HG03025 (cell line): Measurements from ENCODE around the gene ARHGAP24.

ENCODE experiments used
- ATAC-seq: cut with Tn5 transposase; IDR thresholded peaks from one replicate; pipeline ENCODE4 v1.9.1; 2021; ENCODE audit warnings: mild to moderate bottlenecking, moderate library complexity; ENCODE audit not compliant: unreplicated experiment, low FRiP score

Gene ARHGAP24

DNA sequence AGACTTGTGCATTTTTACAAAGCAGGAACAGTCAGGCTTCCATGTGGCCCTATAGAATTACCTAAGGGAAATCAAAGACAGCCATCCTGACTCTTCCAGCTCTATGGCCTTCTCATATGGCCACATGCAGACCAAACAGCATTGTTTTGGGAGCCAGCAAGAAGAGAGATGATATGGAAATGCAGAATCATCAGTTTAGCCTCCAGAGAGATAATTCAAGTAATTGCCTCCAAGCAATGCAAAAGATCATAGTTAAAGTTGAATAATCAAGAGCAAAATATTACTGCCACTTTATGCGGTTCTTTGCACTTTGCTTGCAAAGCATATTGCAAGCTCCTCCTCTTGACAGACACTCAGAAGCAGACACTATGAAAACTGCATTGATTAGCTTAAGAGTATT is 207.4 kb downstream of the ARHGAP24 start:
- ATAC-seq = no peak

DNA sequence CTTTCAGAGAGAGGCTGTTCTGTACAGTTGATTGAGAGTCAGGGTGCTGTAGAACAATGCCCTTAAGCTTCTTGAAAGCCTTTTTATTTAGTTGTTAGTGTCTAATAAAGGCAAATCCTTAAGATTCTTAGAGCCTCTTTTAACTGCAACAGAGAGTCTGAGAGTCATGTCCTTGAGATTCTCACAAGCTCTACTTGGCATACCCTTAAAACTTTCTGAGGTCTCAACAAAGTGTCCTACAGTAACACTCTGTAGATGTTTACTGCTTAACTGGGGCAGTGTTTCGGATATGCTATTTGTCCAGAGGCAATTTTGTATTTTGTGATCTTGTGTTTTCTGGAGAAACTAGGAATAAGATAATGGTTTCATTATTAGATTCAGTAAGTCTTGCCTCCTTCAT is 209.7 kb downstream of the ARHGAP24 start:
- ATAC-seq = no peak

GRCh38 chr4:85686398-85686797 is 211.4 kb downstream of the ARHGAP24 start:
- ATAC-seq = no peak

- peak; percentile 52 for ATAC-seq
Observed at GRCh38 chr4:85688055-85688740, 213.2 kb downstream of the ARHGAP24 start.

DNA sequence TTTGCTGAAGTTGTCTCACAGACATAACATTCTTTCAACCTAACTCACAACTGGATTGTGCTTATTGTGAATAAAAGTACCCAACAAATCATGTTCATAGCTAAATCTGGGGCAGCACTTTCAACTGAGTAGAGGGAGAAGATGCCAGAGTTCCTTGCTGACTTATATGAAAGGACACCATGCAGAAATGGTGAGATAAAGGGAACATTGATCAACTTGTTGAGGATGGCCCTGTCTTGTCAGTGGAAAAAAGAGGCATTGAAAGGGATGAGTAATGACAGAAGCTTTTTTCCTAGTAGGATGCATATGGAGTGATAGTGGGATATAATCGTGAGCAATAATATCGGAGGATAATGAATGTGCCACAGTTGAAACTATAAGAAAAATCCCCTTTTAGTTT is 221.7 kb downstream of the ARHGAP24 start:
- ATAC-seq = no peak

DNA sequence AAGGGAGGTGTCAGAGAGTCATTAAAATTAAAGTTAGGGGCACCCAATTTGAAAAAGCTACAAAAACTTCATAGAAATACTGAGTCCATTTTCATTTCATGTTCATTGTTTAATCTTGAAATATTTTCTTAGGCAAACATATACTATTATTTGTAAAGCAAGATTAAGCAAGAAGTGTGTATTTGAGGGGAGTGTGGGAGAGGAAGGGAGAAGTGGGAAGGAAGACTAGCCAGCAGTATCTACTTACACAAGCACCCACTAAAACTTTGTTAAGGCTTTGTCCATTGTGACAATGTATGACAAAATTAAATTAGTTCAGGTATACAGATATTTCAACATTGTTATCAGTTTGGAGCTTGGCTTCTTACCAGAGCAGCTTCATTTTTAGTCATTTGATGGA is 222.9 kb downstream of the ARHGAP24 start:
- ATAC-seq = no peak

DNA sequence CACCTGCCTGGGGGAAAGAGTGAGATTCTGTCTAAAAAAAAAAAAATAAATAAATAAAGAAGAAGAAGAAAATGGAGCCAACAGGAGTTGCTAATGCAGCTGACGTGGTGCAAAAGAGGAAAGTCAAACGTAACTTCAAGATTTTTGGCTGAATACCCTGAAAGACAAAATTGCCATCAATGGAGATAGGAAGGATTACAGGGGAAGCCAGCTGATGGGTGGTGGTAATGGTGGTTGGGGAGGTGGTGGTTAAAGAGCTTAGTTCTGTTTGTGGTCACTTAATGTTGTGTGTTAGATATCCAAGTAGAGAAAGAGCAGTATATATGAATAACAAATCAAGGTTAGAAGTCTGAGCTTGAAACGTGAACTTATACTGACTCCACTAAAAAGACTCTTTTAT is 225.4 kb downstream of the ARHGAP24 start:
- no peak for ATAC-seq

GRCh38 chr4:85701861-85702321 is 226.9 kb downstream of the ARHGAP24 start:
- peak; percentile 99 for ATAC-seq

GRCh38 chr4:85703096-85703495 is 228.1 kb downstream of the ARHGAP24 start:
- no peak for ATAC-seq

- no peak for ATAC-seq
Observed at GRCh38 chr4:85707611-85708010, 232.7 kb downstream of the ARHGAP24 start.

DNA sequence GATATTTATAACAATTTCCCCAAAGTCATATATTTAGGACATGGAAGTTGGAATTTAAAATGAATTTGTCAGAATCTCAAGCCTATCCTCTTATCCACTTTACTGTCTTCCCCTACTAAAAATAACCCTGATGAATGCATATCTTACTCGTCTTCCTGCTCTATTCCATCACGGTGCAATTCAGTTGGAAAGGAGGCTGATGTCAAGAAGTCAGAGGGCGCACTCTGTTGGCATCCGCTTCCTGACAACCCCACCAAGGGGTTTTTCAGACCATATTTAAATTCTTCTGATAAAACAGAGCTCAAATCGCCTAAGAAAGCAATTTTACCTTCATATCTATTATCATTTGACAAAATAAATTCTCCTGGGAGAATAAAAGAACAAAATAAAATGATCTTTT is 233.5 kb downstream of the ARHGAP24 start:
- no peak for ATAC-seq

DNA sequence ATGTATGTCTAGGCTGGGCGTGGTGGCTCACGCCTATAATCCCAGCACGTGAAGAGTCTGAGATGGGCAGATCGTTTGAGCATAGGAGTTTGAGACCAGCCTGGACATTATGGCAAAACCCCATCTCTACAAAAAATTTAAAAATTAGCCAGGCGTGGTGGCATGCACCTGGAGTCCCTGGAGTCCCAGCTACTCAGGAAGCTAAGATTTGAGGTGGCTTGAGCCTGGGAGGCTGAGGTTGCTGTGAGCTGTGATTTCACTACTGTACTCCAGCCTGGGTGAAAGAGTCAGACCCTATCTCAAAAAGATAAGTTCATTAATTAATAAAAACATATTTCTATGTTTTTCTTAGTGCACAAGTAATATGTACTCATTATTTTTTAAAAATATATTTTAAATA is 238.1 kb downstream of the ARHGAP24 start:
- ATAC-seq = no peak

GRCh38 chr4:85715991-85716737 is 241.2 kb downstream of the ARHGAP24 start:
- ATAC-seq = no peak

DNA sequence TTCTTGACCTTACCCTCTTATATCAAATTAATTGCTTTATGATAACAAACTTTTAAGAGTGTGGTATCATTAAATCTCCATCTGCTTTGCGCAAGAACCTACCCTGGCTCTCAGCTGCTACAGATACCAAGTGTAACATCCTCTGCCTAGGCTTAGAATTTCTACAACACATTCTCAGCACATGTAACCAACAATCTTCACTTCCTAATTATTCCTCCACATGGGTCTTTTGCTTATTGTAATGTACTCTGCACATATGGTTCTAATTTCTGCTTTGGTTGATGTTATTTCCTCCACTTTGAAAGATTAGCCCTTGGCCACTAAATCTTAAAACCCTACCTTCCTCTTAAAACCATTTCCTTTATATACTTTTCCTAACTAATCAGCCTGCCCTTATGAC is 242.4 kb downstream of the ARHGAP24 start:
- no peak for ATAC-seq

- ATAC-seq = no peak
Observed at GRCh38 chr4:85717847-85718246, 242.9 kb downstream of the ARHGAP24 start.

GRCh38 chr4:85720735-85721134 is 245.8 kb downstream of the ARHGAP24 start:
- no peak for ATAC-seq

DNA sequence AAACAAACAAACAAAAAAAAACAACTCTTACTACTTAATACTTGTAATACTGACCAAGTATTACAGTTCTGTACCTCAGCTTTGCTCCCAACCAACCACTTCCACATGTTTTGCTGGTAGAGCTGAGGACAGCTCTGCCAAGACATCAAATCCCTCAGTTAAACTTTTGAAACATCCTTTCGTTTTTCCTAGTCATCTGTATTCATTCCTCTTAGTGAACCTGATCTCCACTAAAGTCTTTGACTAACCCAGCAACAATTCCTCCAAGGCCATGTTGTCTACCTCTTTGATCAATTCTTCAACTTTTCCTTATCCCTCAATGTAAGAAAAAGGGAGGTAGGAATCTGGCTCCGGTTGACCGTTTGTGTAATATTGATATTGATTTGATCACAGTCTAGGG is 247.5 kb downstream of the ARHGAP24 start:
- ATAC-seq = no peak

- no peak for ATAC-seq
Observed at GRCh38 chr4:85722807-85723206, 247.9 kb downstream of the ARHGAP24 start.

- ATAC-seq = peak; percentile 37
Observed at GRCh38 chr4:85724791-85725563, 250.0 kb downstream of the ARHGAP24 start.

- peak; percentile 91 for ATAC-seq
Observed at GRCh38 chr4:85725721-85726170, 250.8 kb downstream of the ARHGAP24 start.

- ATAC-seq = no peak
Observed at GRCh38 chr4:85726555-85726954, 251.6 kb downstream of the ARHGAP24 start.
